GM21515 (cell line): ENCODE results near the gene ANKRD22.
A peak's percentile ranks its signal among the peaks of the same experiment; 100 is the strongest.
"Not testable (repeated sequence)": the region's sequence is repeated elsewhere in the genome, so short reads cannot be mapped to it uniquely, and the experiment has no call there.

Source experiments
- ATAC-seq: cut with Tn5 transposase; IDR thresholded peaks from one replicate; pipeline ENCODE4 v1.9.1; 2021; ENCODE audit not compliant: unreplicated experiment

The ANKRD22 gene

GRCh38 chr10:88851706-88852105, at the start of gene ANKRD22:
TSS of gene ANKRD22 (minus strand) at chr10:88851844. CDS start at chr10:88851607, 237 bp downstream.
- ATAC-seq = no peak

- ATAC-seq = no peak
Observed at GRCh38 chr10:88899886-88900285, 48.2 kb upstream of the ANKRD22 start.

DNA sequence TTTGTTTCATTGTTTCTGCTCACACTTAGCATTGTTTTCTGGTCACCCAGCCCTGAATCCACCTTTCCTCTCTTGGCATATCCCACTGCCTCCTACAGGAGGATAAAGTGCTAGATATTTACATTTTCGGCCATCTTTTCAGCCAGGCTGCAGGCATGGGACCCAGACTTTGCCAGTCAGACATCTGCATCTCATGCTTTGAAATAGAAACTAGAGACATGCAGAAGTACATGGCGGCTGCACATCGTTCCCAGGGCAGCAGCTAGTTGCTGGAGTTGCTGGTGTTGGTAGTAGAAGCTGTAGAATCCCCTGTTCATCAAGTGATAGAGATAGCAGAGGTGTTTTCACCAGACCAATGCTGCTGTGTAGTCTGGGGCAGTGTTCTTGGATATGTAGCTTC, 47.1 kb upstream of the ANKRD22 start:
- ATAC-seq = no peak

- no peak for ATAC-seq
Observed at GRCh38 chr10:88896994-88897853, 45.6 kb upstream of the ANKRD22 start.

DNA sequence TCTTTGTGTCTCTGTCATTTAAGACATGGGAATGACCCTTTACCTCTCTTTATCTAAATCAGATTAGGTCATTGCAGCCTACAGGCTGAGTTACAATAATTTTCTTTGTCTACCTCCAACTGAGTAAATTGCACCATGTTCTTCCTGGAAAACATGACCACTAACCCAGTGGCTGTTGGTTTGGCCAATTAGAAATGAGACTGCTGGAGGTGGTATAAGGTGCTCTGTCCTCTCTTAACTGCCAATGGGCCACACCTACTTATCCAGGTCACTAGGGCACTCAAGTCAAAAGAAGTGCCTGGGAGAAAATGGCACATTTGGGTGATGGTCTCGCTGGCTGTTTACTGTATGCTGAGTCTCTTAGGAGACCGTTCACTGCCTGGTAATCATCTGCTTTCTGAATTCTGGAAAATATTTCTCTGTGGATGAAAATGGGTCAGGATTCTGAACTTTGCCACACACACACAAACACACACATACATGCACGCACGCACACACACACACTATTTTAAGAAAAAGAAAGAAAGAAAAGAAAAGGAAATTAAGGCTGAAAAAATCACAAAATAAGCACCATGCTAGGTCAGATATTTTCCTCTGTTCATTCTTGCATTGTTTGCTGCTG, 44.8 kb upstream of the ANKRD22 start:
- ATAC-seq = no peak

DNA sequence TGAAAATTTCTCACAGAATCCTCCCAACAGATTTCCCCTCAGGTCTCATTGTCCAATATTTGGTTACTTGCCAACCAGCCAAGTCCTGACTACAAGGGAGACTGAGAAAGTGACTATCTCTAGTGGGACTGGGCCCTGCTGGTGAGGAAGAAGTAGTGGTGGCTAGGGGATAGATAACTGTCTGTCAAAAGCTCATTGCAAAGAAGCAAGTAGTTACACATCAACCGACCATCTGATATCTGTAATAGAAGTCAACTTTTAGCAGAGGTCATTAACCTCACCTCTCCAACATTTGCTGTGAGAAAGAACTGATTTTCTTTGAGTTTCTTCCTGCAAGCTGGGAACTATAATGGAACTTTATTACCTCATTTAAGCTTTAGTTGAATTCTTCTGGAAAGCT, 43.6 kb upstream of the ANKRD22 start:
- no peak for ATAC-seq

- no peak for ATAC-seq
Observed at GRCh38 chr10:88893611-88894010, 42.0 kb upstream of the ANKRD22 start.

- no peak for ATAC-seq
Observed at GRCh38 chr10:88892222-88892967, 40.8 kb upstream of the ANKRD22 start.

DNA sequence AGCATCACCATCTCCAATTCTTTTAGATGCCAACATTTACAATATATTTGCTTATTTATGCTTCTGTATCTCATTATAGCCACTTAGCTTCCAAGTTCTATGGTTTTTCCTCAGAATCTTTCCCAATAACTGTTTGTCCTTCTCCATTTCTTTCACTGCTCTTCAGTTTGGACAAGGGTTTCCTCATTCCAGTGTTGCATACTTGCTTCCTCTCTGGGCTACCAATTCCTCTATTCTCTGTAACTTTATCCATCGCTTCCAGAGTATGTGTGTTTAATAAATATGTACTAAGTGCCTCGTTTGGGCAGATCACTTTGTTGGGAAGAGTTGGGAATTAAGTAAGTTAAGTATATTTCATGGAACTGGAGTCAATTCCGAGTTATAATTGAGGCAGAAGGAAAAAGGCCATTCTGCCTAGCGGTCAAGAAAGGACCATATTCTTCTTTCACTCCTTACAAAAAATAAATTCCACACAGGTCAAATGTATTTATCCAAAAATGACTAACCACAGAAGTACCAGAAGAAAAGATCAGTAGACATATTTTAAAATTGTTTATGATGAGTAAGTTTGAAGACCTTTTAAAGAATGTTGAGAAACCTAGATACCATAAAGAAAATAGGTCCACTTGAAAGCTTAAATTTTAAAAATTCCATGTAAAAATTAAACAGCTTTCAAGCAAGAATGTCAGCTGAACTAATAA, 39.2 kb upstream of the ANKRD22 start:
- no peak for ATAC-seq

DNA sequence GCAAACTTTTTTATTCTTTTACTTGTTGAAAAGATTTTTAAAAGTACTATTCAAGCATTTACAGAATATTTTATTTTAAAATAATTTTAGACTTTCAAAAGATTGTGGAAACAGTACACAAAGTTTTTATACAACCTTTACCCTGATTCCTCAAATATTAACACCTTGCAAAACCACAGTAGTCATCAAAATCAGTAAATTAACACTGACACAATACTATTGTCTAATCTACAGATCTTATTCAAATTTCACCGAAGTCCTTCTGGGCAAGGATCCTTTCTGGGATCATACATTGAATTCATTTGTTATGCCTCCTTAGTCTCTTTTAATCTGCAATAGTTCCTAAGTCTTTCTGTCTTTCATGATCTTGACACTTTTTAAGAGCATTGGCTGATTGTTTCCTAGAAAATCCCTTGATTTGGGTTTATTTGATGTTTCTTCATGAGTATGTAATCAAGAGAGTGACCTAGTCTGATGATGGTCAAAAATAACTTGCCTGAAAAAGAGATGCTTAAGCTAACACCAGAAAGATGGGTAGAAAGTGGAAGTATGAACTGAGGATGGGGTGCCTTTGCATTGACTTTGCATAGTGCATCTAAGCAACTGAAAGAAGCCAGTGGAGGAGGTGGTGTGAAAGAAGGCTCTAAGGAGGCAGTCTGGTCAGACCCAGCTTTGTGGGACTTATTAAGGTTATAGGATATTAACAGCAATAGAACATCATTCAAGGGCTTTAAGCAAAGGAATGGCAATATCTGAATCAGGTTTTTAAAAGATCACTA, 38.1 kb upstream of the ANKRD22 start:
- ATAC-seq = peak; percentile 69

GRCh38 chr10:88888810-88889445, 37.3 kb upstream of the ANKRD22 start:
- no peak for ATAC-seq

DNA sequence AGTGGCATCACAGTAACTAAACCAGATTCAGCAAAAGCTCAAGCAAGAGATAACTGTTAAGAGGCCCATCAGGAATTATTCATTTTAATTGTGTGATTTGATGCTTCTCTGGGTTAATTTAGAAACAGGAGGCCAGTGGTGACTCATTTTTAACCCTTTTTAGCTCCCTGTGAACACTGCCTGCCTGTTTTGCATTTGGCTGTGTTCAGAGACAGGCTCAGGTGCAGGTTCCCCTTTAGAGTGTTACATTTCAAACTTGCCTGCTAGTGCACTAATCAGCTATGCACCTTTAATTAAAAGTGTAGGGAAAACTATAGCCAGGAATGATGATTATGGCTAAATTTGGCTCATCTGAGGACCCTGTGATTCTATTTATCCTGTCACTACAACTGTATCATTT, 34.9 kb upstream of the ANKRD22 start:
- peak; percentile 43 for ATAC-seq

DNA sequence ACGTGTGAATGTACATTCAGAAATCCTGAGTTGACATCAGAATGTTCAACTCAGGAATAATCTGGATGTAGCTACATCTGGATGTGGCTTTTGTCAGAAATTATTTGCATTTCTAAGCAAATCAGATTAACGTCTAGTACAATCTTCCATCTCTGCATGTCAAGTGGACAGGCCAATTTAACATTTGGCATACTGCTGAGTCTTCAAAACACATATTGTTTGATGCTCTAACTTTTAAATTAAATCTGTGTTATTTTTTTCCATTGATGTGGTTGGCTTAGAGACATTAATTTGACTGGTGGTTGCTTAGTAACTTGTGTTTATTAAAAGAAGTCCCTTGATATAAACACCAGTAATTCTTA, 31.8 kb upstream of the ANKRD22 start:
- ATAC-seq = no peak

- ATAC-seq = not testable (repeated sequence)
Observed at GRCh38 chr10:88882646-88883447, 31.2 kb upstream of the ANKRD22 start.

GRCh38 chr10:88881922-88882645, 30.4 kb upstream of the ANKRD22 start:
- ATAC-seq = no peak

- no peak for ATAC-seq
Observed at GRCh38 chr10:88881320-88881719, 29.7 kb upstream of the ANKRD22 start.

GRCh38 chr10:88880282-88881076, 28.8 kb upstream of the ANKRD22 start:
- peak; percentile 66 for ATAC-seq
